RWPE1 (cell line): Measurements from ENCODE around the gene COTL1.

Experiments
- CTCF ChIA-PET: fragments of 350-600 bp; sonication (Branson Sonifier 250); formaldehyde crosslinking; extraction: SDS; loops from one replicate; lab custom pipeline; 2021; lab: Yijun Ruan, JAX
- POLR2A ChIA-PET: fragments of 400-600 bp; formaldehyde crosslinking; extraction: SDS; loops from one replicate; lab custom pipeline; 2020; ENCODE audit warnings: antibody characterized with exemption; ENCODE audit not compliant: low non-redundant PET; lab: Yijun Ruan, JAX
- DNase-seq: peaks from one replicate; pipeline ENCODE4 v3.0.0; 2012; ENCODE audit warnings: low spot score
- H3K27ac ChIP-seq: fragments of 450-650 bp; 2 replicates; pipeline ENCODE4 v1.5.1; 2017
- CTCF ChIP-seq: fragments of 450-650 bp; conservative IDR thresholded peaks from 2 replicates; pipeline ENCODE4 v1.5.1; 2017; ENCODE audit warnings: low read depth, mild to moderate bottlenecking

The COTL1 gene

GRCh38 chr16:84660973-84661372 is 43.1 kb upstream of the COTL1 start:
- DNase-seq: no peak
- POLR2A ChIA-PET: no interaction called here
- no peak overlapping the region; the same call in 1 of the 2 replicates for H3K27ac ChIP-seq
- no peak for TF ChIP-seq CTCF
- CTCF ChIA-PET: interaction anchor here (0.8 kb wide), 1 partner anchor 11 kb away, joined by 9 read pairs; no protein-coding TSS in a partner anchor

GRCh38 chr16:84659656-84660300 is 41.9 kb upstream of the COTL1 start:
- ChIA-PET POLR2A (no interaction called here), CTCF (interaction anchor here (0.7 kb wide), 1 partner anchor 13 kb away, joined by 3 read pairs; no protein-coding TSS in a partner anchor)
- no peak for TF ChIP-seq CTCF
- DNase-seq: no peak
- H3K27ac ChIP-seq: no peak overlapping the region; the same call in none of the 2 replicates

- CTCF ChIA-PET: interaction anchor here (0.7 kb wide), 1 partner anchor 36 kb away, joined by 4 read pairs; no protein-coding TSS in a partner anchor
- H3K27ac ChIP-seq: peak overlapping the region; percentile 12; the same call in 1 of the 2 replicates
- POLR2A ChIA-PET: interaction anchor here (0.7 kb wide), 1 partner anchor 9 kb away, joined by 3 read pairs; no protein-coding TSS in a partner anchor
- no peak for TF ChIP-seq CTCF
- DNase-seq: no peak
These were observed 40.8 kb upstream of the COTL1 start for GRCh38 chr16:84658690-84659089.

- H3K27ac ChIP-seq: no peak overlapping the region
- no peak for DNase-seq
- TF ChIP-seq CTCF: no peak
- CTCF ChIA-PET: interaction anchor here (0.6 kb wide), 1 partner anchor 98 kb away, joined by 5 read pairs; no protein-coding TSS in a partner anchor
- POLR2A ChIA-PET: no interaction called here
These were observed 39.5 kb upstream of the COTL1 start for GRCh38 chr16:84657229-84657837.

DNA sequence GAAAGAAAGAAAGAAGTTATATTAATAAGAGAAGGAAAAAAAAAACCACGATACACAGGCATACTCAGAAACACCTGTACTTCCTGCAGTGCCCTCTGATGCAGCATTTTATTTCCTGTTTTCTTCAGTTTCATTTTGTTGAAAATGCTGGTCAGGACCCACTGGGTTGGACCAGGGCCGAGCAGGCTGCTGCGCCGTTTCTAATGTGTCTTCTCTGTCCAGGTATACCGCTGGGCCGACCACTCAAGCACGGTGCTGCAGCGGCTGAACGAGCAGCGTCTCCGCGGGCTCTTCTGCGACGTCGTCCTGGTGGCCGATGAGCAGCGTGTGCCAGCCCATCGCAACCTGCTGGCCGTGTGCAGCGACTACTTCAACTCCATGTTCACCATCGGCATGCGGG is 38.8 kb upstream of the COTL1 start:
- ChIA-PET CTCF (no interaction called here), POLR2A (no interaction called here)
- H3K27ac ChIP-seq: no peak overlapping the region
- no peak for TF ChIP-seq CTCF
- DNase-seq: no peak

- CTCF ChIA-PET: interaction anchor here (1.0 kb wide), 1 partner anchor 71 kb away, joined by 5 read pairs; no protein-coding TSS in a partner anchor
- no peak for DNase-seq
- TF ChIP-seq CTCF: no peak
- POLR2A ChIA-PET: no interaction called here
- H3K27ac ChIP-seq: peak overlapping the region; percentile 10; the same call in 1 of the 2 replicates
These were observed 37.1 kb upstream of the COTL1 start for GRCh38 chr16:84654998-84655397.
